ENCODE data around the gene EEFSEC. TPM values are rescaled to one million over a fixed set of nuclear protein-coding genes. Genes with fewer than 3 reads are reported as not detected.

Gene EEFSEC
- total RNA-seq, 4 donors from 2014 or later: 11.7 to 23.0 (median 14.9) TPM

DNA sequence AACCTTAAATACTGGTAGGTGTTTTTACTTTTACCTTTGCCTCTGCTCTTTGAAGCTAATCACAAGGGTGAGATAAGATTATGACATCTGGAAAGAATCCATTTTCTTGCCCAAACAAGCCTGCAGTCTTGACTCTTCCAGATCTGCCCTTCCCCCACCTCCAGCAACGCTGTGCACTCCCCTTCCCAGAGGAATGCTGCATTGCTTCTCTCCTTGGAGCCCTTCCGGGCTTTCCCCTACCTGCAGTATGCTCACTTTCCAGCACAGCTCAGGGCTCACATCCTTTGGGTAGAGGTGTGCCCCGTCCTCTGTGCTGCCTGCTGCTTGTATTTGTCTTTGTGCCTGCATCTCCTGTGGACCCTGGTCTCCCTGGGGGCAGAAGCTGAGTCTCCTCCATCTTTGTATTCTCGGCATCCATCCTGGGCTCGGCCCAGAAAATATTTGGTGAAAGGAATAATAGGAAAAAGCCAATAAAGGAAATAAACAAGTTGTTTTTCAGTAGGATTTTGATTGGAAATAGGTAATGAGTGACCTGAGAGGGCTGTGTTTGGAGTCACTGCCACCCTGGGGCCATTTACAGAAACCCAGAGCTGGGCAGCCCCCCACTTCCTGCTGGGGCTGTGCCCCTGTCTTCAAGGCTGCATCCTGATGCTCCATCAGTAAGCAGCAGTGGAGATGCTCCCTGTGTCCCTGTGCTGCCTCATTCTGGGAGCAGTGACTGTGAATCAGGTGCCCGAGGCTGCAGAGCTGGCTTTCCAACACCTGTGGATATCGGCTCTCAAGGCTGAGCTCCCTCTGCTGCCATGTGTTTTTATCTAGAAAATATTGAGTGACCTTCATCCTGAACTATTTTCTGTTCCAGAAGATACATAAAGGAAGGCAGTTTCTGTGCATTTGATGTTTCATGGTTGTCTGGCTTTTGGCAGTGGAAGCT lies 117.5 kb downstream of the EEFSEC start:
- no peak for ATAC-seq (ENCODE audit: low FRiP score)
- TF ChIP-seq, protein P1, sequence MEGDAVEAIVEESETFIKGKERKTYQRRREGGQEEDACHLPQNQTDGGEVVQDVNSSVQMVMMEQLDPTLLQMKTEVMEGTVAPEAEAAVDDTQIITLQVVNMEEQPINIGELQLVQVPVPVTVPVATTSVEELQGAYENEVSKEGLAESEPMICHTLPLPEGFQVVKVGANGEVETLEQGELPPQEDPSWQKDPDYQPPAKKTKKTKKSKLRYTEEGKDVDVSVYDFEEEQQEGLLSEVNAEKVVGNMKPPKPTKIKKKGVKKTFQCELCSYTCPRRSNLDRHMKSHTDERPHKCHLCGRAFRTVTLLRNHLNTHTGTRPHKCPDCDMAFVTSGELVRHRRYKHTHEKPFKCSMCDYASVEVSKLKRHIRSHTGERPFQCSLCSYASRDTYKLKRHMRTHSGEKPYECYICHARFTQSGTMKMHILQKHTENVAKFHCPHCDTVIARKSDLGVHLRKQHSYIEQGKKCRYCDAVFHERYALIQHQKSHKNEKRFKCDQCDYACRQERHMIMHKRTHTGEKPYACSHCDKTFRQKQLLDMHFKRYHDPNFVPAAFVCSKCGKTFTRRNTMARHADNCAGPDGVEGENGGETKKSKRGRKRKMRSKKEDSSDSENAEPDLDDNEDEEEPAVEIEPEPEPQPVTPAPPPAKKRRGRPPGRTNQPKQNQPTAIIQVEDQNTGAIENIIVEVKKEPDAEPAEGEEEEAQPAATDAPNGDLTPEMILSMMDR (IDR thresholded peaks at IDR 0.05): no peak
- no peak for DNase-seq (ENCODE audit: low spot score)

DNA sequence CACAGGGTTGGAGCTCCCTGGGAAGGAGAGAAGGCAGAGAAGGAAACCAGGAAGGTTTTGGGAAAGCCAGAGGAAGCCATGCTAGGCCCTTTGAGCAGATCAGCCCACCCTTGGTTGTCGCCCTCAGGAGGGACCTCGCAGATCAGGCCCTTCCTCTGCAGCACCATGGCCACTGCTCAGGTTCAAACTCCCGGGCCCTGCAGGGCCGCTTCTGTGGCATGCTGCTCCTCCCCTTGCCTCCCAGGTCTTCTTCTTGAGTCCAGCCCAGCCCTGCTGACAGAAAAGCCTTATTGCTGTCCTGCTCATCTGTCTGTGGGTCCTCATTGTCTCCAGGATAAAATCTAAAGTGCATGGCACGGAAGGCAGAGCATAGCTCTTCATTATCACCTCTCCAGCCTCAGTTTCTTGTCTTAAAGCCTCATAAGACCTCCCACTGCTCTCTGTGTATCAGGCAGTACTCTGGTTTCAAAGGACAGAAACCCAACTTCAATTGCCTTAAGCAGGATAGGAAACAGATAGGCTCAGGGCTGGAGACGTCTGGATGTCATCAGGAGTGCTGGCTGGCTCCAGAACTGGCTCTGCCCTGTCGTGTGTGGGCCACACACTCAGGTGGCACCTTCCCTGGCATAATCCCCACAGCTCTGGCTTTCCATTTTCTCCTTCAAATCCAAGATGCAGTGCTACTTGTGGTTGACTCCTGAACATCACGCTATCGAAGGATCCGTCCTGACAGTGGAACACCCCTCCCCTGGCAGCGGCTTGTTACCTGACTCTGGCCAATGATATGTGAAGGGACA lies 118.5 kb downstream of the EEFSEC start:
- no peak for DNase-seq (ENCODE audit: low spot score)
- no peak for ATAC-seq (ENCODE audit: low FRiP score)
- TF ChIP-seq, protein P1 (IDR thresholded peaks at IDR 0.05): no peak

DNA sequence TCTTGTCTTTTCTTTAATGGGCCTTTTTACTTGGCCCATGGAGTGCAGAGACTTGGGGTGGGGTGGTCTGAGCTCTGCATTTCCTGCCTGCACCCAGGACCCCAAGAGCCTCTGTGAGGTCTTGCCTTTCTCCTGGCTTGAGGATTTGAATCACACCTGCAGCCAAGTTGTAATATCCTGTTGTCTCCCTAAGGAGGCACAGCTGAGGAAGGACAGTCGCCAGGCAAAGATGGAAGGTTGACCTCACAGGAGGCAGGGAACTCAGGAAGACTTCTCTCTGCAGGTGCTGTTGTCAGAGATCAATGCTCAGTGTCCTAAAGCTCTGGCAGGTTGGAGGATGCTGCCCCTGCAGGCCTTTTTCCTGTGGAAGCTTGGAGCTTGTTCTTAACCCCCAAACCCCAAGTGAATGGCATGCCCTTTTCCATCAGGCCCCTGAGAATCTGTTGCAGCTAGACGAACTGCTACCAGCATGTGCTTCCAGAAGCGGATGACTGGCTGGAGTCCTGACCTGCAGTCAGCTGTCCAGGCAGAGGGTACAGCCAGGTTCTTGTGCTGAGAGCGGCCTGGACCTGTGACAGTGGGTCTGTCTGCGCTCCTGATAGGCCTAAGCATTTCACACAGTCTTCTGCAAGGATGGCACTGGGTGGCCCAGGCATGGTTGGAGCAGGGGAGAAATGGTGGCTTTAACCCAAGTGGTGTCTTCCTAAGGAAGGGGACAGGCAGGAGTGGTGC lies 120.0 kb downstream of the EEFSEC start:
- TF ChIP-seq, protein P1 (IDR thresholded peaks at IDR 0.05): no peak
- DNase-seq (ENCODE audit: low spot score) (no peak), ATAC-seq (ENCODE audit: low FRiP score) (no peak)

DNA sequence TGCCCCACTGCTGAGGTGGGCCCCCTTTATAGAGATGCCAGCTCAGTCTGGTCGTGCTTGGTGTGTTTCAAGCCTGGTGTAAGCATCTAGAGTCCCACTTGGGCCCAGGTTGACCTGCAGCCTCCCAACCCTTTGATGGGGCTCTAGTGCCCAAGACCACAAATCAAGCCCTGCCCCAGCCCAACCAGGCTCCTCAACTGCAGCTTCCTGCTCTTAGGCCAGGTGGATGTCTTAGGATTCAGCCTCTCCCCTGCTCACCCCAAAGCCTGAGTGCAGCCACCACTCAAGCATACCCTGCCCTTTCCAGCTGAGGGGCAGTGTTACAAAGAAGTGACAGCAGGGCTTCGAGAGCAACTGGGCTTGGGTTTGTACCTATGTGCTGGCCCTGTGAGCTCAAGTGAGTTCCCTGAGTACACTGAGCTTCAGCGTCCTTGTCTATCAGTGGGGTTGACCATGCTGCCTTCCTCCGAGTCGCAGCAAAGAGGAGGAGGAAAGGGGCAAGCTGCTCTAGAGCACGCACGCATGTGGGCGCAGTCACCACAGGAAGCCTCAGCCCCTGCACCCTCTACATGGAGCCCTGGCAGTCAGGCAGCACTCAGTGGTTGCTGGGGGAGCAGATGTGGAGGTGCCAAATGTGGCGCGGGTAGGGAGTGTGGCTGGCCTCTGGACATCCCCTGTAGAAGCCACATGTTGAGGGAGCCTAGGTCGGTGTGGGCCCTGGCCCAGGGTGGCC lies 120.7 kb downstream of the EEFSEC start:
- DNase-seq (ENCODE audit: low spot score) (no peak), ATAC-seq (ENCODE audit: low FRiP score) (no peak)
- TF ChIP-seq, protein P1 (IDR thresholded peaks at IDR 0.05): no peak

DNA sequence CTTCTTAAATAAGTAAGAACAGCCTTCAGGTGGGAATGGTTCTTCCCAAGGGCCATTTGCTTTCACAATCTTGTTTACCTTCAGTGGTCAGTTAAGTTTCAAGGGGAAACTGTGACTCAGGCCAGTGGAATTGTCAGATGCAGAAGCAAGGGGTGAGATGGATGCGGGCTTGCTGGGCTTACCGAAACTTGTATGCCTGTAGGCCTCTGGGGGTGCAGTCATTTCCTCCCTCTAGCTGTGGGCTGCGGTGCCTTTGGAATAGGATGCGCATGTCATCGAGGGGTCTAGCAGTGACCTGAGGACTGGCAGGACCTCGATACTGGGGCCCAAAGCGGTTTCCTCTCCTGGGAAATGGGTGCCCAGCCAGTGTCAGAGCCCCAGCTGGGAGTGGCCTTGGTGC lies 121.6 kb downstream of the EEFSEC start:
- TF ChIP-seq, protein P1 (IDR thresholded peaks at IDR 0.05): no peak
- DNase-seq (ENCODE audit: low spot score) (no peak), ATAC-seq (ENCODE audit: low FRiP score) (no peak)
